ENCODE data around the gene PECR. TPM values are rescaled to one million over a fixed set of nuclear protein-coding genes. Genes with fewer than 3 reads are reported as not detected.
A peak's percentile ranks its signal among the peaks of the same experiment; 100 is the strongest.

The PECR gene
- total RNA-seq, 3 donors from 2014 or later, result 19.6 to 31.8 (median 28.8) TPM

- Histone ChIP-seq H3K9me3 (no peaks in the 10 kb centered on the region), H3K4me3 (no peak overlapping the region), H3K36me3 (ENCODE audit: low read depth) (no peaks in the 10 kb centered on the region), H3K4me1 (ENCODE audit: low read depth) (peaks cover 19% of the 10 kb centered on the region)
- TF ChIP-seq CTCF (IDR thresholded peaks at IDR 0.05), result no peak
- DNase-seq, result no peak
- intact Hi-C loops (cut with DNase I, micrococcal nuclease), result no loop called here
- no peak for ATAC-seq
Measured at GRCh38 chr2:216114382-216114713, 32.7 kb upstream of the PECR start.

- intact Hi-C loops (cut with DNase I, micrococcal nuclease), result no loop called here
Measured at GRCh38 chr2:216113572-216113971, 32.0 kb upstream of the PECR start.

GRCh38 chr2:216112926-216113325 lies 31.3 kb upstream of the PECR start:
- no peak for DNase-seq
- H3K4me3 ChIP-seq, result no peak overlapping the region
- H3K36me3 ChIP-seq (ENCODE audit: low read depth), result peaks cover 4% of the 10 kb centered on the region
- no peaks in the 10 kb centered on the region for H3K9me3 ChIP-seq
- ATAC-seq, result no peak
- no peak for TF ChIP-seq CTCF (IDR thresholded peaks at IDR 0.05)
- peaks cover 19% of the 10 kb centered on the region for H3K4me1 ChIP-seq (ENCODE audit: low read depth)
- intact Hi-C loops (cut with DNase I, micrococcal nuclease), result no loop called here

More at GRCh38 chr2:216113572-216113971, 32.0 kb upstream of the PECR start:
- ATAC-seq, result no peak
- H3K9me3 ChIP-seq, result no peaks in the 10 kb centered on the region
- H3K36me3 ChIP-seq (ENCODE audit: low read depth), result peaks cover 4% of the 10 kb centered on the region
- DNase-seq, result no peak
- no peak for TF ChIP-seq CTCF (IDR thresholded peaks at IDR 0.05)
- peaks cover 19% of the 10 kb centered on the region for H3K4me1 ChIP-seq (ENCODE audit: low read depth)
- H3K4me3 ChIP-seq, result no peak overlapping the region

GRCh38 chr2:216111122-216111521 lies 29.5 kb upstream of the PECR start:
- no peak overlapping the region for H3K4me3 ChIP-seq
- ATAC-seq, result no peak
- no peak for TF ChIP-seq CTCF (IDR thresholded peaks at IDR 0.05)
- intact Hi-C loops (cut with DNase I, micrococcal nuclease), result no loop called here
- DNase-seq, result no peak
- H3K36me3 ChIP-seq (ENCODE audit: low read depth), result peaks cover 4% of the 10 kb centered on the region
- no peaks in the 10 kb centered on the region for H3K9me3 ChIP-seq
- H3K4me1 ChIP-seq (ENCODE audit: low read depth), result peaks cover 19% of the 10 kb centered on the region

GRCh38 chr2:216110620-216111019 lies 29.0 kb upstream of the PECR start:
- TF ChIP-seq CTCF (IDR thresholded peaks at IDR 0.05), result no peak
- H3K4me1 ChIP-seq (ENCODE audit: low read depth), result peaks cover 18% of the 10 kb centered on the region
- DNase-seq (no peak), ATAC-seq (no peak)
- no peaks in the 10 kb centered on the region for H3K9me3 ChIP-seq
- intact Hi-C loops (cut with DNase I, micrococcal nuclease), result no loop called here
- peaks cover 4% of the 10 kb centered on the region for H3K36me3 ChIP-seq (ENCODE audit: low read depth)
- no peak overlapping the region for H3K4me3 ChIP-seq

- no peak for TF ChIP-seq CTCF (IDR thresholded peaks at IDR 0.05)
- H3K4me1 ChIP-seq (ENCODE audit: low read depth), result peaks cover 14% of the 10 kb centered on the region
- H3K36me3 ChIP-seq (ENCODE audit: low read depth), result peaks cover 4% of the 10 kb centered on the region
- H3K9me3 ChIP-seq, result no peaks in the 10 kb centered on the region
- peak overlapping the region; percentile 80 for H3K4me3 ChIP-seq
- ATAC-seq (no peak), DNase-seq (no peak)
- intact Hi-C loops (cut with DNase I, micrococcal nuclease), result no loop called here
Measured at GRCh38 chr2:216109962-216110614, 28.5 kb upstream of the PECR start.

All from mucosa of descending colon (tissue), 3 donors.